Inferior parietal cortex (tissue), 1 donor: ENCODE measurements around the gene CTCF.
A peak's percentile ranks its signal among the peaks of the same experiment; 100 is the strongest.
"Not testable (repeated sequence)": the region's sequence is repeated elsewhere in the genome, so short reads cannot be mapped to it uniquely, and the experiment has no call there.

Experiments used
- DNase-seq: peaks from one replicate; pipeline ENCODE4 v3.0.0-alpha.2; 2016; ENCODE audit errors: extremely low spot score

The CTCF gene

GRCh38 chr16:67533987-67534386, 28.3 kb upstream of the CTCF start:
- not testable (repeated sequence) for DNase-seq

DNA sequence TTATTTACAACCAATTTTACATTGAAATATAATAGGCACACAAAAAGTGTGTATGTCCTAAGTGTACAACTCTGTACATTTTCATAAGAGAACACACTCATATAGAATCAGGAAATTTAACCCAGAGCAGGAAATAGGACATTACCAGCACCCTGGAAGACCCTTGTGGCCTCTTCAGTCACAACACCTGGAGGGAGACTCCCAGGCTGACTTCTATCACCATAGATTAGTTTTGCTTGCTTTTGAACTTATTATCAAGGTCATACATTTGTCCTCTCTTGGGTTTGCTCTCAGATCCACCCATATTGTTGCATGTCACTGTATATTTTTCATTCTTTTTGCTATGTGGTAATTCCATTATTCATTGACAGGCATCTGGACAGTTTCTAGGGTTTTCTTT, 27.9 kb upstream of the CTCF start:
- DNase-seq, result no peak

DNA sequence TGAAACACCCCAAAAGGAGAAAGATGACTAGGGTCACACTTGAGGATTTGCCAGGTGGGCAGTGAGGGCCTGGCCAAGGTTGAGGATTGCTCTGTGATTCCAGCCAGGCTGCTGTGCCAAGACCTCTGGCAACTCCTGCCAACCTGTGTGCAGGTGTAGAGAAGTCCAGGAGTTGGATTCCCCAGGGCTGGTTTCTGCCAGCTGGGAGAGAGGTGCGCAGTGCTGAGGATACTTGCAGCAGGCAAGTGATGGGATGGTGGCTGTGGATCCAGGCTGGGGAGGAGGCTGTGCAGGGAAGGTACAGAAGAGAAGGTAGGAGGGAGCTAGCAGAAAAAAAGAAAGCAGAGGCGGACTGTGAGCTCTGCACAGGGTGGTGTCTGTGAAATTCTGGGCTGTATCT, 27.1 kb upstream of the CTCF start:
- DNase-seq, result no peak

DNA sequence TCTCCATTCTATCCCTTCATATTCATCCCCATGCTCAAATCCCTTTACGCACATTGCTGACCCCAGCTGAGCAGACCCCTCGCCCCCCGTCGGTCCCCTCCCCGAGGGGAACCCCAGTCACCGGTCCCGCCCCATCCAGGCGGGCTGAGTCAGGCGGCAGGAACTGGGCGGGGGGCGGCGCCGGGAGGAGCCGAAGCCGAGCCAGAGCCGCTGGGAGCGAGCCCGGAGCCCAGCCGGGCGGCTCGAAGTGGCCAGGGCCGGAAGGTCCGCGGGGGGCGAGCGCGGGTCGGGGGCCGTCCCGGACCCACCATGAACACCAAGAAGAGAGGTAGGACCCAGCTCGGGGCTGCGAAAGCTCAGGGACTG, 25.1 kb upstream of the CTCF start:
- DNase-seq, result no peak

DNA sequence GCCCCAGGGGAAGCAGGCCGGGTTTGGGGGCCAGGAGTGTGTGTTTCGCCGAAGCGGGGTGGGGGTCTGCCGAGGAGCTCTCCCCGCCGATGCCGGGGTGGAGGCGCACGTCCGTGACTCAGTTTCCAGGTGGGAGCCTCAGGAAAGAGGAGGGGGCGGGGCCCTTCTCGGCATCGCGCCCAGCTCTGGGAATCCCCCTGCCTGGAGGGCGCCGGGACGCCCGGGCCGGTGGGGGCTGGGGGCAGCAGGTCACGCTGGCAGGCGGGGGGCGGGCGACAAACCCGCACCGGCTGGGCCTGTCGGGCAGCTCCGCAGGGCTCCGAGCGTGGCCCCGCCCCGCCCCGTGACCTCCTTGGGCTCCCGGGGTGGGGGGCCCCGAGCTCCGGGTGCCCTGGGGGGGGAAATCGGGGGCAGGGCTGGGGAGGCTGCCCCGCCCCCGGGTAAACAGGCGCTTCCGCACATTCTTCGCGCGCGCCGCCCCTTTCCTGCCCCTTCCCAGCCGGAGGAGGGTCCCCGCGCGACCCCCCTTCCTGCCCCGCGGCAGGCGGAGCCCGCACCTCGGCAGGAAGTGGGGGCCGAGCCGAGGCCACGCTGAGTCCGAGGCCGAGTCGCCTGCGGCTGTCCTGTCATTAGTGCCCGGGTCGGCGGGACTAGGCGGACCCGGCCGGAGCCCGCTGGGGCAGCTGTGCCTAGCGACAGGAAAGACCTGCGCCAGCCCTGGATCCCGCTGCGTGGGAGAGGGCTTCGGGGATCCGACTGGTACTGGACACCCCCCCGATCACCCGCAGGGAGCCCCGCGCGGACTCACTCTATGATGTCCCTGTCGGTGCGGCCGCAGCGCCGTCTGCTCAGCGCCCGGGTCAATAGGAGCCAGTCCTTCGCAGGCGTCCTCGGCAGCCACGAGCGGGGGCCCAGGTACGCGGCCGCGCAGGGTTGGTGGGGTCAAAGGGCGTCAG, 24.4 kb upstream of the CTCF start:
- DNase-seq, result no peak

- no peak for DNase-seq
Observed at GRCh38 chr16:67538666-67539101, 23.6 kb upstream of the CTCF start.

DNA sequence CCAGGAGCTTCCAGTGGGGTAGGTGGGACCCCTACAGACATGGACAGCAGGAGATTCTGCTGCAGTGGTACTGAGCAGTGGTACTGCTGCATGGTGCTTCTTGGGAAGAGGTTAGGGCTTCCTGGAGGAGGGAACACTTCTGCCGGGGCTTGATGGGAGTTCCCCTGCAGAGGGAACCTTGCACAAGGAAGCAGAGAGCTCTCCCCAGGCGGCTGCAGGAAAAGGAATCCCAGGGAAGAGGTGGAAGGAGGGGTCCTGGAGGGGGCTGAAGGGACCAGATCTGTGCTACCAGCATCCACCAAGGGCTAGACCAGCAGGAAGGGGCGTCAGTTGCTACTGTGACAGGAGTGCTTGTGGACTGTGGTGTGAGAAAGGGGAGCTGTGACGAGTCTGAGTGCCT, 23.1 kb upstream of the CTCF start:
- no peak for DNase-seq

DNA sequence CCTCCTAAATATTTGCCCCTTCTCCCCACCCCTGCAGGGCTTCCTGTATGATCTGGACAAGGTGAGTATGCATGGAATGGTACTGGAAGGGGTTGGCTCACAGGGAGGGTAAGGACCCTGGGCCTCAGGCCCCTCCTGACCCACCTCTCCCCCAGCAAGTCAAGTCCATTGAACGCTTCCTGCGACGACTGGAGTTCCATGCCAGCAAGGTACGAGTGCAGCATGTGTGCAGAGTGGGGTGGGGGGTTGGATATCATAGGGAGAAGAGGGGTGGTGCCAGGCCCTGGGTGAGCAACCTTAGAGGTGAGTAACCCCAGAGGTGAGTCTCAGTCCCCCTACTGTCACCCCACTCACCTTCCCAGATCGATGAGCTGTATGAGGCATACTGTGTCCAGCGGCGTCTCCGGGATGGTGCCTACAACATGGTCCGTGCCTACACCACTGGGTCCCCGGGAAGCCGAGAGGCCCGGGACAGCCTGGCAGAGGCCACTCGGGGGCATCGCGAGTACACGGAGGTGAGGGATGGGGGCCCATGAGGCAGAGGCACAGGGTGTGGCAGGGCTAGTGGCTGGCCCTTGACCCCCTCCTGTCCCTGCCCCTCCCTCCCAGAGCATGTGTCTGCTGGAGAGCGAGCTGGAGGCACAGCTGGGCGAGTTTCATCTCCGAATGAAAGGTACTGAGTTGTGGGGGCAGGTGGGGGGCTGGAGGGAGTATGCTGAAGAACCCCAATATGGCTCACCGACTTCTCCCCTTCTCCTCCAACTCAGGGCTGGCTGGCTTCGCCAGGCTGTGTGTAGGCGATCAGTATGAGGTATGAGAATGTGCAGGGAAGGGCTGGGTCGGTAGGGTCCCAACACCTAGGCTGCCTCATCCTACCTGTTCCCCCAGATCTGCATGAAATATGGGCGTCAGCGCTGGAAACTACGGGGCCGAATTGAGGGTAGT, 22.4 kb upstream of the CTCF start:
- DNase-seq, result no peak

GRCh38 chr16:67540756-67541155, 21.6 kb upstream of the CTCF start:
- no peak for DNase-seq

DNA sequence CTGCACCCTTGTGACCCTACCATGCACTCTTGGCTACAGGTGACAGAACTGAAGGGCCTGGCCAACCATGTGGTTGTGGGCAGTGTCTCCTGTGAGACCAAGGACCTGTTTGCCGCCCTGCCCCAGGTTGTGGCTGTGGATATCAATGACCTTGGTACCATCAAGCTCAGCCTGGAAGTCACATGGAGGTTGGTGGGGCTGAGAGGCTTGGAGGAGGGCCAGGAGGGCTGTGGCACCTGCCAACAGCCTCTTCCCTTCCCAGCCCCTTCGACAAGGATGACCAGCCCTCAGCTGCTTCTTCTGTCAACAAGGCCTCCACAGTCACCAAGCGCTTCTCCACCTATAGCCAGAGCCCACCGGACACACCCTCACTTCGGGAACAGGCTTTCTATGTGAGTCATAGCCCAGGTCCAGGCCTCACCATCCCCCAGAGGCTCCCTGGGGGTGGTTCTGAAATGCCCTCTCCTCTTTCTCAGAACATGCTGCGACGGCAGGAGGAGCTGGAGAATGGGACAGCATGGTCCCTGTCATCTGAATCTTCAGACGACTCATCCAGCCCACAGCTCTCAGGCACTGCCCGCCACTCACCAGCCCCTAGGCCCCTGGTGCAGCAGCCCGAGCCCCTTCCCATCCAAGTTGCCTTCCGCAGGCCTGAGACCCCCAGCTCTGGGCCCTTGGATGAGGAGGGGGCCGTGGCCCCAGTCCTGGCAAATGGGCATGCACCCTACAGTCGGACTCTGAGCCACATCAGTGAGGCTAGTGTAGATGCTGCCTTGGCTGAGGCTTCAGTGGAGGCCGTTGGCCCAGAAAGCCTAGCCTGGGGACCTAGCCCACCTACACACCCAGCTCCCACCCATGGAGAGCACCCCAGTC, 20.7 kb upstream of the CTCF start:
- no peak for DNase-seq

GRCh38 chr16:67542464-67542863, 19.9 kb upstream of the CTCF start:
- DNase-seq, result no peak

DNA sequence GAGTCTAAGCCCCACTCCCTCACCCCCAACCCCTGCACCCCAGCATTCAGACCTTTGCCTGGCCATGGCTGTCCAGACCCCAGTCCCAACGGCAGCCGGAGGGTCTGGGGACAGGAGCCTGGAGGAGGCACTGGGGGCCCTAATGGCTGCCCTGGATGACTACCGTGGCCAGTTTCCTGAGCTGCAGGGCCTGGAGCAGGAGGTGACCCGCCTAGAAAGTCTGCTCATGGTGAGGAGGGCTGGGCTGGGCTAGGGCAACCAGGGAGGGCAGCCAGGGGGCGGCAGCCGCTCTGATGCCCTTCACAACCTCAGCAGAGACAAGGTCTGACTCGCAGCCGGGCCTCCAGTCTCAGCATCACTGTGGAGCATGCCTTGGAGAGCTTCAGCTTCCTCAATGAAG, 19.3 kb upstream of the CTCF start:
- DNase-seq, result no peak

GRCh38 chr16:67543582-67543981, 18.7 kb upstream of the CTCF start:
- no peak for DNase-seq

- no peak for DNase-seq
Observed at GRCh38 chr16:67544329-67544841, 17.9 kb upstream of the CTCF start.

DNA sequence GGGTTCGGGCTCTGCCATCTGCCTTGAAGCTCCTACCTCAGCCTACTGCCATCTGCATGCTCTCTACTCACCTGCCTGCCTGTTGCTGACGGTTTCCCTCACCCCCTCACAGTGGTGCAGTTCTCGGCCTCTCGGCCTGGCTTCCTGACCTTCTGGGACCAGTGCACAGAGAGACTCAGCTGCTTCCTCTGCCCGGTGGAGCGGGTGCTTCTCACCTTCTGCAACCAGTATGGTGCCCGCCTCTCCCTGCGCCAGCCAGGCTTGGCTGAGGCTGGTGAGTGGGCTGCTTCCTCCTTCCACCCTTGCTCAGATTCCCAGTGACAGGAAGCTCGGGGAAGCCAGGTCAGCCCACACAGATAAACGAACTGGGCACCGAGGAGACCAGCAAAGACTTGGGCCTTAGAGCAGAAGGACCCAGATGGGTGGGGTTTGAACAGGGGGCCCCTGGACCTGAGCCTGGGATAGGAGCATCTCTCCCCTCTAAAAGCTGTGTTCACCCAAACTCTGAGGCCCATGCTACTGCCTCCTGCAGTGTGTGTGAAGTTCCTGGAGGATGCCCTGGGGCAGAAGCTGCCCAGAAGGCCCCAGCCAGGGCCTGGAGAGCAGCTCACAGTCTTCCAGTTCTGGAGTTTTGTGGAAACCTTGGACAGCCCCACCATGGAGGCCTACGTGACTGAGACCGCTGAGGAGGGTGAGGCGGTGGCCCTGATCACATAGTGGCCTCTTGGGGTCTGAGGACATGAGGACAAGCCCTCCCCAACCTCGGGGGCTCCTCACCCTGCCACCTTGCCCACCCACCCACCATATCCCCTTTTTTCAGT, 17.3 kb upstream of the CTCF start:
- DNase-seq, result no peak

GRCh38 chr16:67545665-67546024, 16.7 kb upstream of the CTCF start:
- no peak for DNase-seq

GRCh38 chr16:67546091-67546501, 16.2 kb upstream of the CTCF start:
- no peak for DNase-seq

DNA sequence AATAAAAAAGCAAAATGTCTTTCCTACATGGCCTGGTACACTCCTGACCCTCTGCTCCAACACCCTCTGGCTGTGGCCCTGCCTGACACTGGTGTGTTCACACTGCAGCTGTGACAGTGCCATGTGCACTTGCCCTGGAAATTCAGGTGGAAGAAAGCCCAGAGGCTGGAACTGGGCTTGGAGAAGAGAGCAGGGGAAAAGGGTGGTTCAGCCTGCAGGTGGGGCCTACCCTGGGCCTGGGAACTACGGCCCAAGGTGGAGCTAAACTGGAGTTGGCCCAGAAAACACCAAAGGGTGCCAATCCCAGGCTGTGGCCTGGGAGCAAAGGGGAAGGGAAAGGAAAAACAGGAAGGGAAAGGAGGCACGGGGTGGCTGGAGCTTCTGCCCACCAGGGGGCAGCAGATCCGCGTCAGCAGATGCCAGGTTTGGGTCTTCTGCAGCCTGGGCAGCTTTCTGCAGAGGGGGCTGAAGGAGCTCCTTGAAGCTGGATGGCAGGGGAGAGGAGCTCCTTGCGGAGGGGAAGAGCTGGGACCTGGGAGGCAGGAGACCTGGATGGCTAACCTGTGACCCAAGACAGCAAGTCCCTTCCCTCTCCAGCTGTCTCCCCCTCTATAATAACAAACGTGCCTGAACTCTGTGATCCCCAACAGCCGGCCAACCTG, 15.4 kb upstream of the CTCF start:
- peak; percentile 75 for DNase-seq

DNA sequence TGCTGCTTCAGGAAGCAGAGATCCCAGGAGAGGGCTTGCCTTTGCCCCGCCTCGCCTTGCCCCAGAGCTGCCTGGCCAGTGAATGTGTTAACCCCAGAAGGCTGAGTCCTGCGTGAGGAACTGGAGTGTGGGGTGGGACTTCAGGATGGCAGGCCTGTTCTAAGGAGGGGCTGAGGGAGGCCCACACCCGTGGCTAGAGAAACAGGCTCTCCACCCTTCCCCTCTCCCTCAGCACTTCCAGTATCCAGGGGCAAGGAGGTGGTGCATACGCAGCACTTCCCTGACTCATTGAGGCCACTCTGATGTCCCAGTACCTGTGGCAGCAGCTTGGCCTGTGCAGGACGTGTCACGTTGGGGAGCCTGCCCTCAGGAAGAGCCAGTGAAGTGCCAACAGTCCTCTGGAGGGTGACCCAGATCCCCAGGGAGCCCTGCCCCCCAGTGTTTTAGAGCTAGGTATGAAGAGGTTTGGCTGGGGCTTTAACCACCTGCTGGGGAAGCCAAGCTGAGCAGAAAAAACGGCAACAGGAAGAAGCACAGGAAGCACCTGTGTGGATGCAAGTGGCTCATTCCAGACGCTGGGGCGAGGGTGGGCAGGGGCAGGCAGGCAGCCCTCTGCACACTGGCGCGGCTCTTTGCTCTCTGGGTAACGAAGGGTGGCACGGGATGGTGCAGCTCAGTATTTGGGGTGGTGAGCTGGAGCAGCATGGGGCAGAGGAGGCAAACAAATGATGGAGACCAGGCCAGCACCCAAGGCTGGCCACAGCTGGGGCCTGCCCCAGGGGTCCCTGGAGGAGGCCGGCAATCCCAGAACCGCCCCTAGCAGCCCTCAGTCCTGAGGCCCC, 14.7 kb upstream of the CTCF start:
- DNase-seq, result no peak
